NCI-H460 (cell line): Measurements from ENCODE around the gene POGLUT3. TPM values are rescaled to one million over a fixed set of nuclear protein-coding genes. Genes with fewer than 3 reads are reported as not detected.

Source experiments
- DNase-seq: peaks from one replicate; pipeline ENCODE4 v3.0.0-alpha.2; 2016; ENCODE audit warnings: low read depth; ENCODE audit errors: extremely low read depth
- total RNA-seq: library from RNA; depleted of rRNA; stranded (reverse); fragments of >200 nt; shearing (Covaris generic); gene quantifications from 2 replicates; pipeline ENCODE4 v1.2.3, GENCODE V29; 2014

The POGLUT3 gene
- total RNA-seq, 1 experiment from 2014 or later = 23.3 TPM

GRCh38 chr11:108508653-108509593, 10.7 kb upstream of the POGLUT3 start:
- DNase-seq = no peak

GRCh38 chr11:108501396-108501795, 3.2 kb upstream of the POGLUT3 start:
- DNase-seq = no peak

- DNase-seq = no peak
Measured at GRCh38 chr11:108500721-108501120, 2.5 kb upstream of the POGLUT3 start.

GRCh38 chr11:108500169-108500568, 2.0 kb upstream of the POGLUT3 start:
- no peak for DNase-seq

- no peak for DNase-seq
Measured at GRCh38 chr11:108498816-108499408, 728 bp upstream of the POGLUT3 start.

GRCh38 chr11:108497317-108498045, 703 bp downstream of the POGLUT3 start:
- peak; percentile 87 for DNase-seq

- DNase-seq = no peak
Measured at GRCh38 chr11:108496643-108497256, 1.4 kb downstream of the POGLUT3 start.

- no peak for DNase-seq
Measured at GRCh38 chr11:108495326-108495725, 2.9 kb downstream of the POGLUT3 start.

- no peak for DNase-seq
Measured at GRCh38 chr11:108494182-108494581, 4.0 kb downstream of the POGLUT3 start.

- DNase-seq = no peak
Measured at GRCh38 chr11:108491936-108492335, 6.2 kb downstream of the POGLUT3 start.

GRCh38 chr11:108486828-108487227, 11.4 kb downstream of the POGLUT3 start:
- DNase-seq = no peak

- no peak for DNase-seq
Measured at GRCh38 chr11:108486331-108486730, 11.9 kb downstream of the POGLUT3 start.

GRCh38 chr11:108483163-108483562, 15.0 kb downstream of the POGLUT3 start:
- DNase-seq = no peak

- no peak for DNase-seq
Measured at GRCh38 chr11:108474664-108475463, 23.3 kb downstream of the POGLUT3 start.

- DNase-seq = no peak
Measured at GRCh38 chr11:108472681-108473080, 25.5 kb downstream of the POGLUT3 start.

- DNase-seq = no peak
Measured at GRCh38 chr11:108468478-108468864, 29.7 kb downstream of the POGLUT3 start.

GRCh38 chr11:108467091-108467823, 30.9 kb downstream of the POGLUT3 start, which contains the start of gene C11orf65:
C11orf65 (minus strand) TSS chr11:108467529; CDS start chr11:108461559, 5,970 bp downstream.
- DNase-seq = peak; percentile 95

GRCh38 chr11:108466405-108466804, 31.8 kb downstream of the POGLUT3 start:
- no peak for DNase-seq

GRCh38 chr11:108453207-108453835, 44.9 kb downstream of the POGLUT3 start:
- DNase-seq = no peak
